Vagina (tissue), 2 donors: Measurements from ENCODE around the gene DENND4B.

Source experiments
- CTCF ChIP-seq, 3 experiments: fragments of 450-650 bp in 2 of 3; fragments of 200-600 bp in 1 of 3; sonication (generic) in 1 of 3; IDR thresholded peaks; one replicate each; pipeline ENCODE4 v1.5.1; 2017 to 2019; ENCODE audit warnings: antibody characterized with exemption in 3 of 3, mild to moderate bottlenecking in 2 of 3, moderate library complexity in 2 of 3
- POLR2AphosphoS5 ChIP-seq, 2 donors: sonication (generic); formaldehyde crosslinking; IDR thresholded peaks; one replicate each; pipeline ENCODE4 v1.9.0; 2017; ENCODE audit warnings: antibody characterized with exemption in 2 of 2, mild to moderate bottlenecking in 2 of 2, low read depth in 1 of 2; ENCODE audit not compliant: insufficient read depth in 1 of 2

GRCh38 chr1:153926405-153926804 is 20.1 kb downstream of the DENND4B start:
- TF ChIP-seq CTCF (IDR thresholded peaks at IDR 0.05) (no peak), POLR2AphosphoS5 (IDR thresholded peaks at IDR 0.05; ENCODE audit: insufficient read depth in 1 of 2, low read depth in 1 of 2) (no peak)
